ENCODE data around the gene OPTN. TPM values are rescaled to one million over a fixed set of nuclear protein-coding genes. Genes with fewer than 3 reads are reported as not detected.

OPTN gene
- 104 and 121 TPM in 2 replicates for total RNA-seq

DNA sequence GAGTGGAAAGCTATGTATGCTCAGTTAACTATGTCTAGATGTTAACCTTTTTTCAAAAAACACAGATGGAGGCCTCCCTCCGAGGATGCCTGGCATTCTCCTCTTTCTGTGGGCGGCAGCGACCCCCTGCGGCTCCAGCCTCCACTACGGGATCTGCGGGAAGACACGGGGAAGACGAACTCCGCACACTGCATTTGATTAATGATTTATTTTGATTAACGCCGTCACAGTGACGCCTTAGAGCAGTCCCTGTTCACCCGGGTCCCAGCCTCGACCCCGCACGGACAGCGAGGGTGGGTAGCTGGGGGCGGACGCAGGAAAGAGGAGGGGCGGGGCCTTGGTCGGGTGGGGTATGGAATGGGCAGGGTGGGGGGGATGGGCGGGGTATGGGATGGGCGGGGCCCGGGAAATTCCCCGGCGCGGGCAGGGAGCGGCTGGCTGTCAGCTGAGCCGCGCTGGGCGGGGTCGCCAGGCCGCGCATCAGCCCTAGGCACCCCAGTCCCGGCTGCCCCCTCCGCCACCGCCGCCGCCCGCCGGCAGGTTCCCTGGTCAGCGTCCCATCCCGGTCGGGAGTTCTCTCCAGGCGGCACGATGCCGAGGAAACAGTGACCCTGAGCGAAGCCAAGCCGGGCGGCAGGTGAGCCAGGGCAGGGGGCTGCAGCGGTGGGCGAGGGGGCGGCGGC is at the start of gene OPTN:
OPTN (plus strand) TSS at position 498 of the 683 bp plus-strand sequence. CDS start 8,960 bp downstream, outside the sequence.

DNA sequence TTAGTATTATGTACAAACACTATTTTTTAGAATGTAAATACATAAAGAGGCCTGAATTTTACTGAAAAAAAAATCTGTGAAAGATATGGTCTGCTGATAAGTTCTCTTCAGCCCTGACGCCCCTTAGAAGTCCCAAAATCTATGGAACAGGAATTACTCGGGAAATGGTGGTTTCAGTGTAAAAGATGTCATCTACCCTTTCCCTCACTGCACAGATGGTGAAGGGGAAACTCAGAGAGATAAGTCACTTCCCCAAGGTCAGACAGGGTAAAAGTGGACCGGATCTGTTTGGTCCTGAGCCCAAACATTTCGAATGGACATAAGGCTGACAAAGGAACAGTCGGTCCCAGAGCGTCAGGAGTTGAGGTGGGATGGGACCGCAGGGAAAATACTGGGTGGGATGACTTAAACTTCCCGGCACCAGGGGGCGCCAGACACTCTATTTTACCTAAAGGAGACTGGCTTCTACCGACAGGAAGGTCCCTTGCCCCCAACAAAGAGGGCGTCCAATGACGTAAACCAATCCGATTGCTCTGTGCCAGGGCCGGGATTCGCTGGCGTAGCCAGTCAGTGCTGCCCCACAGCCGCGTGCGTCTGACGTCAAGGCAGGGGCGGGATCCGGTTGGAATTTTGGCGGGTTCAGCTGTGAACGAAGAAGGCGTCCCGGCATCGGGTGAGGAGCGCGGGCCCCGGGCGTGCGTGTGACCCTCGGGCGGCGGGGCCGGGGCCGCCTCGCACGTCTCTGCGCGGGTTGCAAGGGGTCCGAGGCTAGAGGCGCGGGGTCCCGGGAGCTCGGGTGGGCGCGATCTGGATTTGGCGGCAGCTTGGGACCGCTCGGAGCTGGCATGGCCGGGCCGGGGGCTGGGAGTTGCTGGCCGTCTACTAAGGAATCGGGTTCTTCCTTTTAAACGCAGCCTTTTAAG is 61.2 kb downstream of the OPTN start, which contains the start of gene MCM10:
MCM10 (plus strand) TSS at position 625 of the 923 bp plus-strand sequence. CDS start 2,645 bp downstream, outside the sequence.

Small RNAs within 50 kb of the gene (small RNA-seq; reads per million reads assigned to genes)
- not detected for gene SNRPGP5

Other genes starting within 250 kb of the OPTN start
- 0.76 and 2.2 TPM in 2 replicates for gene CCDC3, start 98.5 kb upstream of the OPTN start, total RNA-seq
- 3.1 and 4.1 TPM in 2 replicates for gene MCM10, start 61.4 kb downstream of the OPTN start, total RNA-seq
- gene UCMA, start 134.2 kb downstream of the OPTN start, total RNA-seq: not detected in 2 replicates
- 35.3 and 41.8 TPM in 2 replicates for gene PHYH, start 199.9 kb downstream of the OPTN start, total RNA-seq
- gene SEPHS1, start 248.1 kb downstream of the OPTN start, total RNA-seq: 28.3 and 43.1 TPM in 2 replicates